ENCODE results near the gene CFAP100.

The CFAP100 gene

GRCh38 chr3:126424039-126424717 lies 29.5 kb downstream of the CFAP100 start:
- no peak for DNase-seq

- no peak for DNase-seq
These were observed 30.0 kb downstream of the CFAP100 start for GRCh38 chr3:126424751-126425150.

- no peak for DNase-seq
These were observed 36.4 kb downstream of the CFAP100 start for GRCh38 chr3:126431103-126431534.

- DNase-seq = no peak
These were observed 37.8 kb downstream of the CFAP100 start for GRCh38 chr3:126432361-126433104.

- no peak for DNase-seq
These were observed 38.4 kb downstream of the CFAP100 start for GRCh38 chr3:126433105-126433430.

- DNase-seq = no peak
These were observed 39.0 kb downstream of the CFAP100 start for GRCh38 chr3:126433496-126434263.

- no peak for DNase-seq
These were observed 39.5 kb downstream of the CFAP100 start for GRCh38 chr3:126434264-126434590.

GRCh38 chr3:126434931-126435411 lies 40.3 kb downstream of the CFAP100 start:
- DNase-seq = no peak

- no peak for DNase-seq
These were observed 41.0 kb downstream of the CFAP100 start for GRCh38 chr3:126435456-126436315.

- DNase-seq = no peak
These were observed 42.4 kb downstream of the CFAP100 start for GRCh38 chr3:126436826-126437717.

- no peak for DNase-seq
These were observed 43.5 kb downstream of the CFAP100 start for GRCh38 chr3:126438186-126438585.

- no peak for DNase-seq
These were observed 44.0 kb downstream of the CFAP100 start for GRCh38 chr3:126438746-126439145.

- no peak for DNase-seq
These were observed 44.7 kb downstream of the CFAP100 start for GRCh38 chr3:126439346-126439967.

GRCh38 chr3:126439968-126440708 lies 45.4 kb downstream of the CFAP100 start:
- DNase-seq = no peak

- DNase-seq = no peak
These were observed 45.9 kb downstream of the CFAP100 start for GRCh38 chr3:126440709-126440995.

GRCh38 chr3:126441256-126441880 lies 46.7 kb downstream of the CFAP100 start:
- DNase-seq = no peak

GRCh38 chr3:126442094-126442855 lies 47.6 kb downstream of the CFAP100 start:
- DNase-seq = no peak

GRCh38 chr3:126442856-126443242 lies 48.1 kb downstream of the CFAP100 start:
- no peak for DNase-seq

- DNase-seq = no peak
These were observed 50.8 kb downstream of the CFAP100 start for GRCh38 chr3:126445506-126445905.

GRCh38 chr3:126446301-126446700 lies 51.6 kb downstream of the CFAP100 start:
- no peak for DNase-seq

Measured in 8988T (cell line).